Activated CD8-positive, alpha-beta memory T cell treated with anti-CD3 and anti-CD28 coated beads for 48 hours (primary cell): ENCODE data around the gene DIAPH2.

Experiments
- DNase-seq, 3 experiments: peaks; one replicate each; pipeline ENCODE4 v3.0.0-alpha.2; 2020; ENCODE audit warnings: low read depth in 2 of 3, low spot score in 2 of 3

DIAPH2 gene

GRCh38 chrX:97158269-97158668, 473.6 kb downstream of the DIAPH2 start:
- no peak for DNase-seq

GRCh38 chrX:97159916-97160800, 475.5 kb downstream of the DIAPH2 start:
- no peak for DNase-seq

- DNase-seq, result no peak
Observed at GRCh38 chrX:97167333-97167732, 482.7 kb downstream of the DIAPH2 start.

- no peak for DNase-seq
Observed at GRCh38 chrX:97168646-97169045, 484.0 kb downstream of the DIAPH2 start.

GRCh38 chrX:97175147-97175546, 490.5 kb downstream of the DIAPH2 start:
- DNase-seq, result no peak

GRCh38 chrX:97189668-97190067, 505.0 kb downstream of the DIAPH2 start:
- no peak for DNase-seq

DNA sequence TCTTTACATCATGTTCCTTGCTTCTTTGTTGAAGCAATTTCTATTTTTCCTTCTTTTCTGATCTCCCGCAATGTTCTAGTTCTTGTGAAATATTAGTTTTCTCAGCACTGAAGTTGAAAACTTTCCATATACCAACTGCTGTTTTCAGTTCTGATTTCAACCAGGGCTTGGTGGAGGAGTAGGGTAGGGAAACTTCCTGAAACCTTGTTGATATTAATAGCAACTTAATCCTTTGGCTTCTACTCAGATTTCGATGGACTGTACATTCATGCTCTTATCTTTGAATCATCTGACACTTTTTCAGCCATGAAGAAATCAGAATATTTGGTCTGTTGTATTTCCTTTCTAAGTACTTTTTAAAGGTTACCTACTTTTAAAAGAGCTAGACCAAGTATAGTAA, 514.9 kb downstream of the DIAPH2 start:
- no peak for DNase-seq

GRCh38 chrX:97200454-97200853, 515.8 kb downstream of the DIAPH2 start:
- no peak for DNase-seq

DNA sequence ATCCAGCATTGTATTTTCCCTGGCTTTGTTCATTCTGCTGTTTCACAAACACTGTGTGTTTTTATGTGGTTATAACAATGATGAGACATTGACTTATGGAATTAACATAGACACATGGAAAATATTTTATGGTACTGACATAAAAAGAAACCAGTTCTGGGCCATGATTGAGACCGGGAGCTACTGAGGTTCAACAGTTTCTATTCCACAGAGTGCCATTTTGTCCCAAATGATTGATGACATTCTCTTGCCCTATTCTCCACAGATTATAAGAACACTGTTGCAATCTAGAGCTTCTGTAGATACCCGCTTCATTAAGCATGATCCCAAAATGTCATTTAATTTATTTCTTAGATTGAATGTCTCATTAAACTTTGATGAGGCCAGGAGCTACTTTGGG, 525.9 kb downstream of the DIAPH2 start:
- DNase-seq, result no peak

DNA sequence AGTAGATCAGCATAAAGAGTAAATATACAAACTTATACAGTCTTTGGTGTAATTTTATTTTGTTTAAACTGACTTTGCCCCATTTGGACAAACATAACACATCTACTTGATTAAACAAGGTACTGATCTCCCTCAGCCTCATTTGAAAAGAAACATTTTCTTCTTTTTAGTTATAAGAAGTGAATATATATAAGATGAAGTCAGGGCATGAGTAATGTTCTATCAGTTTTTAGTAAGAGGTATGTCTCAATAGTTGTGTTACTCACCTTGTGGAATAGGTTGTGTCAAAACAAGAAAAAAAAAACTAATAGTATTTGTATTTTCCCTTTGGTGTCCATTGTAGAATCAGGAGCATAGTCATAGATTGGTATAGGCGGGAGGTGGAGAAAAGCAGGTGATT, 526.4 kb downstream of the DIAPH2 start:
- DNase-seq, result no peak

- DNase-seq, result no peak
Observed at GRCh38 chrX:97215186-97215585, 530.5 kb downstream of the DIAPH2 start.

DNA sequence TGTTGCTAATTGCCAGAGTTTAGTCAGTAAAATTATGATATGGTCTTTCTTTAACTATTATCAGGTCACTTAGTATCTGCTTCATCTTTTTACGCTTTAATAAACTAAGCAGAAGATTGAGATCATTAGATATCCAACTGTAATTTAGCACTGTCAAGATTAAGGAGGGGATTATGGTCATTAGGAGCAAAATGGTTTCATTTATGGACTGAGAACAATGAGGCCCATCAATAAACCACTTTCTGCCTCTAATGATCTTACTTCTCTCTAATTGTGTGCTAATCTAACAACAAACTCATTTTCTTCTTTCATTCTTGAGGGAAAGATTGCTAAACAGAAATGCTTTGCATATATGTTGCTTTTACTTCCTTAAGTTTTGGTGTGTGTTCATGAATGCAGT, 539.5 kb downstream of the DIAPH2 start:
- no peak for DNase-seq

DNA sequence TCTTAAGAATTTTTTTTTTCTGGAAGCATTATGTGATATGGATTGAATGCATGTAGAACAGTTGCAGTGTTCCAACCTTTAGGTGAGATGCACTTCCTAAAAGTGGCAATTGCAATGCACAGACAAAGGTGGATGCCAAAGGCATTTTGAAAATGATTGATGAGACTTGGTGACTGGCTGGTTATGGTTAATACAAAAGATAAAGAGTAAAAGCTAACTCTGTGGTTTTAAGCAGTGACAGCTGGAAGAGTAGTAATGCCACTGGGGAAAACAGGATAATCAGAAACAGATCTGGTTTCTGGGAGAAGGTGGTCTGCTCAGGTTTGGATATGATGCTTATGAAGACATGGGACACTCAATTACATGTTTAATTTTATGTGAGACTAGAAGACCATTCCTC, 544.7 kb downstream of the DIAPH2 start:
- DNase-seq, result no peak

GRCh38 chrX:97230948-97231347, 546.3 kb downstream of the DIAPH2 start:
- no peak for DNase-seq

DNA sequence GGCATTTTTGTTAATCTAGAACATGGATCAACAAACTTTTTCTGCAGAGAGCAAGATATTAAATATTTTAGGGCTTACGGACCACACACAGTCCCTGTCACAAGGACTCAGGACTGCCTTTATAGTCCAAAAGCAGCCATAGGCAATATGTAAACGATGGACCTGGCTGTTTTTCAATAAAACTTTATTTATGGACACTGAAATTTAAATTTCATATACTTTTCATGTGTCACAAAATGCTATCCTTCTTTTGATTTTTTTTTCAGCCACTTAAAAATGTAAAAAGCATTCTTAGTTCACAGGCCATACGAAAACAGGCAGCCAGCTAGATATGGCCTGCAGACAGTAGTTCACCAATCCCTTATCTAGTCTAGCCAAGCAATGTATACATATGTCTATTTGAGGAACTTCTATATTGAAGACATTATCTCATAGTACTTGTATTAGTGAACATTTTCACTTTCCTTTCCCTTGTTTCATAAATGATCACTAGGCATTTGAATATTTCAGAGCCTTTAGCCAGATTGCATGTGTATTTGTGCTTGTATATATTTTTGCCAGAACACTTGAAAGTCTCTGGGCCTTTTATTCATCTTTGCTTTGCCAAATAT, 549.9 kb downstream of the DIAPH2 start:
- no peak for DNase-seq

DNA sequence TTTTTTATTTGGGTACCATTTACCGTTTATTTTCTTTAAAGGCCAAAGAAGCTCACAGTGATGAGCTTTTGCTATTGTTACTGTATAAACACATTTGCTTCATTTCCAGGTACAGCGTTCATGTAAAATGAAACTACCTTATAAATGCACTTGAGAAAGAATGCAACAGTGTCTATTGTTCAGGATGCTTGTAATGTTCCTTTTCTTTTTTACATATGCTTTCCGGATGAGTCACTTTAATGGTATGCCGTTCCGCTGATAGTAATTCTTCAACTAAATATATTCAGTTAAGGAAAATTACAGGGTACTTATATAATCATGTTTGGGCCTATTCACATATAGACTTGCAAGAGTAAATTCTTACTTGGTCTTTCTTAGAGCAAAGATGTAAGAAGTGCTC, 554.0 kb downstream of the DIAPH2 start:
- no peak for DNase-seq

GRCh38 chrX:97252111-97252510, 567.5 kb downstream of the DIAPH2 start:
- DNase-seq, result no peak

DNA sequence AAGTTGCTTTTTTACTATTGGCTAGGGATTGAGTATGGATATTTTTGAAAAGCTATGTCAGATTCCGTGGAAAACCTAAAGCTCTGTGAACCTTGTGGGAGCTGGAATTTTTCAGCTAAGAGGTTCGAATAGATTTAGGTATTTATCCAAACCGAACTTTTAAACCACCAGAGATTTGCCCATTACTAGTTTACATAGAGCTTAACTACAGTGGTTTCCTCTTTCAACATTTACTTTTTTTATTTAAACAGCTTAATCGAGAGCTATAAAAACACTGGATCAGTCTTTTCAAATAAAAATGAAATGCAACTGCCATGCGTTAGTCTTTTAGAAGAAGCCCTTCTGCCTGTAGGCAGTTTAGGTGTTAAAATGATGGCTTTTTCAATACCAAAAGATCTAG, 576.0 kb downstream of the DIAPH2 start:
- no peak for DNase-seq

GRCh38 chrX:97266406-97267121, 581.9 kb downstream of the DIAPH2 start:
- no peak for DNase-seq

- DNase-seq, result no peak
Observed at GRCh38 chrX:97267396-97268181, 582.9 kb downstream of the DIAPH2 start.

GRCh38 chrX:97268182-97268680, 583.6 kb downstream of the DIAPH2 start:
- no peak for DNase-seq
